Muscle of arm (tissue), 12 donors: ENCODE results near the gene KLHL5. TPM values are rescaled to one million over a fixed set of nuclear protein-coding genes. Genes with fewer than 3 reads are reported as not detected.

Experiments used
- DNase-seq: peaks from one replicate; pipeline ENCODE4 v3.0.0-alpha.2; 2013
- polyA plus RNA-seq, 12 donors: library from polyadenylated mRNA; unstranded; fragments of 120-200 nt; gene quantifications; one replicate each; pipeline ENCODE4 v1.2.1, GENCODE V29; 2013; ENCODE audit not compliant: insufficient read length in 12 of 12

KLHL5 gene
- polyA plus RNA-seq, 12 donors, result 10.8 to 22.6 (median 20.3) TPM; not detected in 1

GRCh38 chr4:39043058-39043860 is 18.8 kb upstream of the KLHL5 start:
- no peak for DNase-seq

- peak; percentile 20 for DNase-seq
Measured at GRCh38 chr4:39043861-39044363, 18.1 kb upstream of the KLHL5 start.

GRCh38 chr4:39044364-39044955 is 17.6 kb upstream of the KLHL5 start:
- peak; percentile 86 for DNase-seq

GRCh38 chr4:39044956-39045826 is 16.8 kb upstream of the KLHL5 start:
- peak; percentile 34 for DNase-seq

- DNase-seq, result no peak
Measured at GRCh38 chr4:39045827-39046221, 16.2 kb upstream of the KLHL5 start.

GRCh38 chr4:39046249-39046648 is 15.8 kb upstream of the KLHL5 start:
- no peak for DNase-seq

GRCh38 chr4:39047681-39048080 is 14.4 kb upstream of the KLHL5 start:
- DNase-seq, result no peak

GRCh38 chr4:39048311-39048710 is 13.7 kb upstream of the KLHL5 start:
- no peak for DNase-seq

GRCh38 chr4:39050590-39050989 is 11.4 kb upstream of the KLHL5 start:
- DNase-seq, result no peak

GRCh38 chr4:39051492-39051891 is 10.5 kb upstream of the KLHL5 start:
- DNase-seq, result no peak

- DNase-seq, result no peak
Measured at GRCh38 chr4:39053983-39054382, 8.0 kb upstream of the KLHL5 start.

GRCh38 chr4:39054497-39054896 is 7.5 kb upstream of the KLHL5 start:
- DNase-seq, result no peak

- no peak for DNase-seq
Measured at GRCh38 chr4:39056023-39056422, 6.0 kb upstream of the KLHL5 start.

- no peak for DNase-seq
Measured at GRCh38 chr4:39061457-39061856, 575 bp upstream of the KLHL5 start.

GRCh38 chr4:39062770-39063097 is 702 bp downstream of the KLHL5 start:
- no peak for DNase-seq

- no peak for DNase-seq
Measured at GRCh38 chr4:39063430-39063829, 1.4 kb downstream of the KLHL5 start.

- DNase-seq, result no peak
Measured at GRCh38 chr4:39066371-39066770, 4.3 kb downstream of the KLHL5 start.

GRCh38 chr4:39067031-39067430 is 5.0 kb downstream of the KLHL5 start:
- no peak for DNase-seq

- no peak for DNase-seq
Measured at GRCh38 chr4:39067451-39067850, 5.4 kb downstream of the KLHL5 start.

GRCh38 chr4:39068907-39069306 is 6.9 kb downstream of the KLHL5 start:
- DNase-seq, result no peak

- DNase-seq, result no peak
Measured at GRCh38 chr4:39078829-39079228, 16.8 kb downstream of the KLHL5 start.

GRCh38 chr4:39083164-39083563 is 21.1 kb downstream of the KLHL5 start:
- DNase-seq, result no peak

GRCh38 chr4:39085891-39086290 is 23.9 kb downstream of the KLHL5 start:
- DNase-seq, result no peak
